ENCODE data around the gene ORAI3.

DNA sequence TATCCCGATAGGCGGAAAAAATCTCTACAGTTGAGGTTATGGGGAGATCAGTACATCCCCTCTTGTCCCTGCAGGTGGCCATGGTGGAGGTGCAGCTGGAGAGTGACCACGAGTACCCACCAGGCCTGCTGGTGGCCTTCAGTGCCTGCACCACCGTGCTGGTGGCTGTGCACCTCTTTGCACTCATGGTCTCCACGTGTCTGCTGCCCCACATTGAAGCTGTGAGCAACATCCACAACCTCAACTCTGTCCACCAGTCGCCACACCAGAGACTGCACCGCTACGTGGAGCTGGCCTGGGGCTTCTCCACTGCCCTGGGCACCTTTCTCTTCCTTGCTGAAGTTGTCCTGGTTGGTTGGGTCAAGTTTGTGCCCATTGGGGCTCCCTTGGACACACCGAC is 4.2 kb downstream of the ORAI3 start:
- TF ChIP-seq, protein P1, sequence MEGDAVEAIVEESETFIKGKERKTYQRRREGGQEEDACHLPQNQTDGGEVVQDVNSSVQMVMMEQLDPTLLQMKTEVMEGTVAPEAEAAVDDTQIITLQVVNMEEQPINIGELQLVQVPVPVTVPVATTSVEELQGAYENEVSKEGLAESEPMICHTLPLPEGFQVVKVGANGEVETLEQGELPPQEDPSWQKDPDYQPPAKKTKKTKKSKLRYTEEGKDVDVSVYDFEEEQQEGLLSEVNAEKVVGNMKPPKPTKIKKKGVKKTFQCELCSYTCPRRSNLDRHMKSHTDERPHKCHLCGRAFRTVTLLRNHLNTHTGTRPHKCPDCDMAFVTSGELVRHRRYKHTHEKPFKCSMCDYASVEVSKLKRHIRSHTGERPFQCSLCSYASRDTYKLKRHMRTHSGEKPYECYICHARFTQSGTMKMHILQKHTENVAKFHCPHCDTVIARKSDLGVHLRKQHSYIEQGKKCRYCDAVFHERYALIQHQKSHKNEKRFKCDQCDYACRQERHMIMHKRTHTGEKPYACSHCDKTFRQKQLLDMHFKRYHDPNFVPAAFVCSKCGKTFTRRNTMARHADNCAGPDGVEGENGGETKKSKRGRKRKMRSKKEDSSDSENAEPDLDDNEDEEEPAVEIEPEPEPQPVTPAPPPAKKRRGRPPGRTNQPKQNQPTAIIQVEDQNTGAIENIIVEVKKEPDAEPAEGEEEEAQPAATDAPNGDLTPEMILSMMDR (IDR thresholded peaks at IDR 0.05) = no peak
- TF ChIP-seq POLR2AphosphoS5 (IDR thresholded peaks at IDR 0.05) = no peak
- TF ChIP-seq POLR2A (IDR thresholded peaks at IDR 0.05) = no peak
- TF ChIP-seq EP300 (IDR thresholded peaks at IDR 0.05) = no peak

Data from upper lobe of left lung (tissue), 4 donors.